ENCODE measurements around the gene CES2.
A peak's percentile ranks its signal among the peaks of the same experiment; 100 is the strongest.

Gene CES2

DNA sequence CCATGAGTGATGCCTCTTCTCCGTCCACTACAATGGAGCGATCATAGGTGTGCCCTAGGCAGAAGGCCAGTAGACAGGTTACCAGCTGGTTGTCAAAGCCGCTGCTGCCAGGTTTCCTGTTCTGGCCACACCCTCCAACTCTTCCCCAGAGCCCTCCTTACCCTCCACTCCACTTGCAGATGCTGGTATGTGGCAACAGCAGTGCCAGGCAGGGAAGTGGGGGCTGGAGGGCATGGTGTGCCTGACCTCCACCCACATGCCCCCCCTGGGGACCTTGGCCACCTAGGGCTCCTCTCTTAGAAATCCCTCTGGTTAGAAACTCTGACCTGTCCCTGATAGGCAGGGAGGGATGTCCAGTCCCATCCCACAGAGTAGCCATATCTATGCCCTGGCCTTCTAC, 11.4 kb upstream of the CES2 start:
- no peak for TF ChIP-seq CTCF (IDR thresholded peaks at IDR 0.05; ENCODE audit: control insufficient read depth, insufficient read depth, low read depth, low read length, missing control alignments)
- no peak for DNase-seq (ENCODE audit: low read depth)
- H3K4me3 ChIP-seq (ENCODE audit: control insufficient read depth, low read depth, low read length): no peak overlapping the region

GRCh38 chr16:66924527-66925321, 10.6 kb upstream of the CES2 start:
- no peak for DNase-seq (ENCODE audit: low read depth)
- H3K4me3 ChIP-seq (ENCODE audit: control insufficient read depth, low read depth, low read length): peak overlapping the region; percentile 32
- TF ChIP-seq CTCF (IDR thresholded peaks at IDR 0.05; ENCODE audit: control insufficient read depth, insufficient read depth, low read depth, low read length, missing control alignments): peak; percentile 18

DNA sequence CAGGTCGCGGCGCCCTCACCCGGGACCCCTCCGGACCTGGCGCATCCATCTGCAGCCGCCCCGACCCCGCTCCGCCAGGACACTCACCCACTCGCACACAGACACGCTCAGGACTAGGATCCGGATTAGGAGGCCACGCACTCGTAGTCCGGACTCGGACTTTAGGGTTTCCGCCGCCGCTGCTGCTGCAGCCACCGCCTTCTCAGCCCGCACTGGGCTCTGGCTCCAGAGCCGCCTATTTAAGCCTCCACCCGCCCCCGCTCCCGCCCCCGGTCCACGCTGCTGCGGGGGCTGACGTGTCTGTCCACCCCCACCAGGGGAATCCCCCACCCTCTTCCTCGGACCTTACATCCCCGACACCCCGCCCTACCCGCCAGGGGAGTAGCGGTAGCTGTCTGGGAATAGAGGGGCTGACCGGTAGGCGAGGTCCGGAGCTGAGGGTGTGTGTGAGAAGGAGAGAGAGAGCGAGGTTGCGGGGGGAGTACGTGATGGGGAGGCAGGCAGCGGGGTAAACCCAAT, 9.9 kb upstream of the CES2 start, which contains the start of gene RRAD:
RRAD (minus strand) TSS at position 214 of the 519 bp plus-strand sequence. CDS start 356 bp downstream, outside the sequence.
- no peak for TF ChIP-seq CTCF (IDR thresholded peaks at IDR 0.05; ENCODE audit: control insufficient read depth, insufficient read depth, low read depth, low read length, missing control alignments)
- DNase-seq (ENCODE audit: low read depth): no peak
- peak within 1 kb of the TSS; percentile 32 for H3K4me3 ChIP-seq (ENCODE audit: control insufficient read depth, low read depth, low read length)

GRCh38 chr16:66926171-66926947, 9.0 kb upstream of the CES2 start:
- no peak for TF ChIP-seq CTCF (IDR thresholded peaks at IDR 0.05; ENCODE audit: control insufficient read depth, insufficient read depth, low read depth, low read length, missing control alignments)
- no peak overlapping the region for H3K4me3 ChIP-seq (ENCODE audit: control insufficient read depth, low read depth, low read length)
- DNase-seq (ENCODE audit: low read depth): no peak

DNA sequence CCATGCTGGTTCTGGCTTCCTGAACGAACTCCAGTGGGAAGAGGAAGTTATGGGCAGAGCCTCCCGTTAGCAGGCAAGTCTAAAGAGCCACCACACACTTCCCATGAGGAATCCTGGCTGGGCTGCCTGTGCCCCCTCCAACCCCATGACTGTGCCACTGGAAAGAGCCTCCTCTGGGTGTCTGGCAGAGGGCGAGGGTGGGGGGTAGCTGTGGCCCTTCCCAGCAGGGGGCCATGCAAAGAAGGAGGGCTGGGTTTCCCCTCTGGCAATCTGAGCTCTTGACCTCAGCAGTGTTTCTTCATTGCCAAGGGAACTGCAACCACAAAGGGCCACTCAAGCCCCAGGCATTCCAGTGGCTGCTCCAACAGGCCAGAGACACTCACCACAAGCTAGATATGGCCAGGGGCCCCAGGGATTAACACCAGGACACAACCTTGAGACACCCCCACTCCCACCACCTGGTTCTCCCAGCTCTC, 8.3 kb upstream of the CES2 start:
- peak; percentile 55 for DNase-seq (ENCODE audit: low read depth)
- no peak for TF ChIP-seq CTCF (IDR thresholded peaks at IDR 0.05; ENCODE audit: control insufficient read depth, insufficient read depth, low read depth, low read length, missing control alignments)
- H3K4me3 ChIP-seq (ENCODE audit: control insufficient read depth, low read depth, low read length): no peak overlapping the region

GRCh38 chr16:66927918-66928649, 7.2 kb upstream of the CES2 start:
- DNase-seq (ENCODE audit: low read depth): no peak
- H3K4me3 ChIP-seq (ENCODE audit: control insufficient read depth, low read depth, low read length): no peak overlapping the region
- TF ChIP-seq CTCF (IDR thresholded peaks at IDR 0.05; ENCODE audit: control insufficient read depth, insufficient read depth, low read depth, low read length, missing control alignments): no peak
